22Rv1 (cell line): ENCODE measurements around the gene SHE.
"Not testable (repeated sequence)": the region's sequence is repeated elsewhere in the genome, so short reads cannot be mapped to it uniquely, and the experiment has no call there.

Experiments used
- H3K27ac ChIP-seq: fragments of 450-650 bp; 2 replicates; pipeline ENCODE4 v1.5.1; 2017
- CTCF ChIP-seq: fragments of 450-650 bp; IDR thresholded peaks from 2 replicates; pipeline ENCODE4 v1.5.1; 2017; ENCODE audit warnings: mild to moderate bottlenecking
- ZFX ChIP-seq: fragments of 450-650 bp; IDR thresholded peaks from 2 replicates; pipeline ENCODE4 v1.6.1; 2017; ENCODE audit warnings: antibody characterized with exemption, borderline replicate concordance

The SHE gene

GRCh38 chr1:154496383-154496782 lies 5.8 kb downstream of the SHE start:
- no peak overlapping the region for H3K27ac ChIP-seq
- TF ChIP-seq CTCF (no peak), ZFX (no peak)

DNA sequence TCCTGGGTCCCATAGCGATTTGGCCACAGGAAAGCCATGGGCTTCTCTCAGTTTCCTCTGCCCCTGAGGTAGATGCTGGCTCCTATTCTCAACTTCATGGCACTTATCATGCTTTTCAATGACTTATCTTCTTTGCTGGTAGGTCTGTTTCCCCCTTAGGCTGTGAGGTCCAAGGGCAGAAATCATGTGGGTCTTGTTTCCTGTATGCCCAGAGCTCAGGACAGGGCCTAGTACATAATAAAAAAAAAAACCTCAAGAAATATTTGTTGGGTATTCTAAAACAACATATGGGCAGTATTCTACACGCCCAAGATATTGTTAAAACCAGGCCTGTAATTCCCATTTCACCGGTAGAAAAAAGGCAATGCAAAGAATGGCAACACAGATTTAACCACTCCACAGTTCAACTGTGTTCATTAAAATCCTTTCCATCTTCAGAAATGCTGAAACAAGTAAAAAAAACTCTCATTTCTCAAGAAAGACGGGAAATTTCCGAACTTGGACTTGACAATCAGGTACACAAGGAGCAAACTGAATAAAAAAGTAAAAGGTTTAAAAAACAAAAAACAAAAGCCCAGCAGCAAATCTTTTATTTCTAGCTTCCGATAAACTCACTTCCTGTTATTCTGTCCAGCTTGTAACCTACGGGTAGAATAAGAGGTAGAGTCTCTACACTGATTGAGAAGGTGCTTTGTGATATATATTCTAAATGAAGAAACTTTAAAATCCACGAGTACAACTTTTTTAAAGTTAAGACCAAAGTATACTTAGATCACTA lies 6.5 kb downstream of the SHE start:
- no peak for TF ChIP-seq ZFX
- no peak for TF ChIP-seq CTCF
- no peak overlapping the region for H3K27ac ChIP-seq

DNA sequence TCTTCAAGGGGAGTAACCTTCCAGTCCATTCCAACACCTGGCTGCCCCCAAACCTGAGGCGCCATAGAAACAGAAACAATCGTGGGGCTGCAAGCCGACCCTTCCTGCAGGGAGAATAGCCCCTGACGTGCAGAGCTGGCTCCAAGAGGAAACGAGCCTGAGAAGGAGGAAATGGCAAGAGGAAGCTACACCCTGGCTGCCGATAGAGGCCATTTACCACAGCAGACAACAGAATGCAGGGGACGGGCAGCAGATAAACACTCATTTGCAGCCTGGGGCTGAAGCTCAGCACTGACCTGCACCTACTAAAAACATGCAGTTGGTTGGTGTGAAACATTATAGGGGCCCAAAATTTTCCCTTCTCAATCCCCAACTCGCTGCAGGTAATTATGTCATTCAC lies 8.9 kb downstream of the SHE start:
- H3K27ac ChIP-seq: no peak overlapping the region
- TF ChIP-seq CTCF (no peak), ZFX (no peak)

GRCh38 chr1:154492115-154492514 lies 10.1 kb downstream of the SHE start:
- no peak overlapping the region for H3K27ac ChIP-seq
- TF ChIP-seq ZFX (no peak), CTCF (no peak)

- H3K27ac ChIP-seq: no peak overlapping the region
- no peak for TF ChIP-seq CTCF
- no peak for TF ChIP-seq ZFX
These were observed 11.9 kb downstream of the SHE start for GRCh38 chr1:154490317-154490716.

DNA sequence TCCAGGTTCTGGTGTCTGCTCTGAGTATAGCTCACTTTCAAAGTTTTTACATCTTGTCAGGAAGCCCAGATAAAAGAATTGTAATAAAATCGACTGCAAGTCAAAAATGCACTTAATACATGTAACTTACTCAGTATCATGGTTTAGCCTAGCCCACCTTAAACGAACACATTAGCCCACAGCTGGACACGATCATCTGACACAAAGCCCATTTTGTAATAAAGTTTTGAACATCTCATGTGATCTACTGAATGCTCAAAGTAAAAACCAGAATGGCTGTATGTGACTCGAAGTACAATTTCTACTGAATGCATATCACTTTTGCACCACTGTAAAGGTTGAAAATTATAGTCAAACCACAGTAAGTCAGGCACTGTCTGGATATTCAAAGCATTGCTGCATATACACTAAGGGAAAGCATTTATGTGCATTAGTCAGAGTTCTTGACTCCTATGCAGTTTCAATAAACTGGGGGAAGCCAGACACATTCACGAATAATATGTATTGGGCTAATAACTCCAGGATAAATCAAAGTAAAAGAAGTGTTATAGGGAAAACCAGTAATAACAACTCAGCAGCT lies 12.4 kb downstream of the SHE start:
- TF ChIP-seq ZFX: no peak
- no peak for TF ChIP-seq CTCF
- H3K27ac ChIP-seq: no peak overlapping the region

- no peak for TF ChIP-seq ZFX
- TF ChIP-seq CTCF: no peak
- no peak overlapping the region for H3K27ac ChIP-seq
These were observed 13.3 kb downstream of the SHE start for GRCh38 chr1:154488922-154489321.

- H3K27ac ChIP-seq: not testable (repeated sequence)
These were observed 15.5 kb downstream of the SHE start for GRCh38 chr1:154486756-154487155.
